Activated CD8-positive, alpha-beta T cell treated with anti-CD3 and anti-CD28 coated beads for 36 hours (primary cell): ENCODE measurements around the gene CABLES1. TPM values are rescaled to one million over a fixed set of nuclear protein-coding genes. Genes with fewer than 3 reads are reported as not detected.

Experiments
- ATAC-seq: fragments of 200-7000 bp; cut with Tn5 transposase; one replicate; pipeline ENCODE4 v1.10.0; 2021; ENCODE audit warnings: mild to moderate bottlenecking, moderate library complexity
- CTCF ChIA-PET: fragments of 350-600 bp; sonication (Branson Sonifier 250); formaldehyde crosslinking; loops from one replicate; lab custom pipeline; 2021; ENCODE audit warnings: antibody characterized with exemption; lab: Charles Lee
- POLR2A ChIA-PET: fragments of 350-600 bp; sonication (Branson Sonifier 250); formaldehyde crosslinking; loops from one replicate; lab custom pipeline; 2021; ENCODE audit warnings: antibody characterized with exemption; lab: Charles Lee
- DNase-seq: peaks from one replicate; pipeline ENCODE4 v3.0.0-alpha.2; 2020
- H3K27ac Mint-ChIP-seq: one replicate; pipeline ENCODE4 v1.8.0; 2021; ENCODE audit warnings: mild to moderate bottlenecking, mixed read lengths
- H3K27me3 Mint-ChIP-seq: one replicate; pipeline ENCODE4 v1.8.0; 2021; ENCODE audit warnings: mixed read lengths
- H3K36me3 Mint-ChIP-seq: one replicate; pipeline ENCODE4 v1.8.0; 2021; ENCODE audit warnings: low read depth, mixed read lengths
- H3K4me1 Mint-ChIP-seq: one replicate; pipeline ENCODE4 v1.8.0; 2021; ENCODE audit warnings: low read depth, mixed read lengths
- H3K4me3 Mint-ChIP-seq: one replicate; pipeline ENCODE4 v1.8.0; 2021; ENCODE audit warnings: mild to moderate bottlenecking, moderate library complexity, mixed read lengths
- H3K9me3 Mint-ChIP-seq: one replicate; pipeline ENCODE4 v1.8.0; 2021; ENCODE audit warnings: mixed read lengths
- intact Hi-C: fragments of 100-400 bp; cut with micrococcal nuclease; formaldehyde crosslinking; loops from one replicate; pipeline ENCODE4 v1.10.0; 2022
- total RNA-seq, 2 experiments: library from RNA; stranded (reverse); gene quantifications; one replicate each; pipeline ENCODE4 v1.2.3, GENCODE V29; 2021
- TF ChIP-seq, protein P1 (sequence below): fragments of 200-600 bp; IDR thresholded peaks from one replicate; pipeline ENCODE4 v1.8.0; 2022; ENCODE audit warnings: antibody characterized with exemption, mild to moderate bottlenecking

The CABLES1 gene
- total RNA-seq, 2 experiments from 2014 or later, result 1.8 to 2.0 TPM

DNA sequence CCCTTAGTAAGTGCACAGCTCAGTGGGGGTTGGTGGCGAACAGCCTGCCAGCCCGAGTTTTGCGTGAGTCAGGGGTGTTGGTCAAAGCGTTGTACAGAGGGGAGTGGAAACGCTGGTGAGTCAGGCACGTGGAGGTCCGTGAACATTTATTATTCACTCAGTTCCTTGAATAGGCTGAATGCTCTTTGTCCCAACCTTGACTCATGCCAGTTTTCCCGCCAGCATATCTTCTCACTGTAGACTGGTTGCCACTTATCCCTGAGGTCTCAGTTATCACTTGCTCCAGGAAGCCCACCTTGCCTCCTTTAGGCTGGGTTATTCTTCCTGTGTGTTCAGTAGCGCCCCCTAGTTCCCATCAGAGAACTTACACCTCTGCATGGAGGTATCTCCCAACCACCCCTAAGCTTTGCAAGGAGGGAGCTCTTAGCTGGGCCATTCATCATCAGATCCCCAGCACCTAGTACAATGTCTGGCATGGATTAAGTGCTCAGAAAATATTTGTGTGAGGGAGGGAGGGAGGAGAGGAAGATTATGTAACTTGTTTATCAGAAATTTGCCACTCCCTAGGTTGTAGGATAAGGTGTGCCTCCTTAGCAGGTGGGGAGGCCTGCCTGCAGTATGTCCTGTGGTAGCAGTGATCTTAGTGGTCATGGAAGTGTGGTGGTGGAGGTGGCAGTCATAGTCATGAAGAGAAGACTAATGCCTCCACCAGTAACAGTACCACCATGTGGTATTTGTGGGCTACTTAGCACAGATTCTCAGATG lies 72.1 kb downstream of the CABLES1 start:
- peaks cover 44% of the 10 kb centered on the region for H3K4me1 Mint-ChIP-seq
- ATAC-seq (peak; percentile 6), DNase-seq (peak; percentile 39)
- peaks cover 18% of the 10 kb centered on the region for H3K9me3 Mint-ChIP-seq
- peaks cover 18% of the 10 kb centered on the region for H3K36me3 Mint-ChIP-seq
- peak overlapping the region; percentile 44 for H3K27ac Mint-ChIP-seq
- TF ChIP-seq, protein P1, sequence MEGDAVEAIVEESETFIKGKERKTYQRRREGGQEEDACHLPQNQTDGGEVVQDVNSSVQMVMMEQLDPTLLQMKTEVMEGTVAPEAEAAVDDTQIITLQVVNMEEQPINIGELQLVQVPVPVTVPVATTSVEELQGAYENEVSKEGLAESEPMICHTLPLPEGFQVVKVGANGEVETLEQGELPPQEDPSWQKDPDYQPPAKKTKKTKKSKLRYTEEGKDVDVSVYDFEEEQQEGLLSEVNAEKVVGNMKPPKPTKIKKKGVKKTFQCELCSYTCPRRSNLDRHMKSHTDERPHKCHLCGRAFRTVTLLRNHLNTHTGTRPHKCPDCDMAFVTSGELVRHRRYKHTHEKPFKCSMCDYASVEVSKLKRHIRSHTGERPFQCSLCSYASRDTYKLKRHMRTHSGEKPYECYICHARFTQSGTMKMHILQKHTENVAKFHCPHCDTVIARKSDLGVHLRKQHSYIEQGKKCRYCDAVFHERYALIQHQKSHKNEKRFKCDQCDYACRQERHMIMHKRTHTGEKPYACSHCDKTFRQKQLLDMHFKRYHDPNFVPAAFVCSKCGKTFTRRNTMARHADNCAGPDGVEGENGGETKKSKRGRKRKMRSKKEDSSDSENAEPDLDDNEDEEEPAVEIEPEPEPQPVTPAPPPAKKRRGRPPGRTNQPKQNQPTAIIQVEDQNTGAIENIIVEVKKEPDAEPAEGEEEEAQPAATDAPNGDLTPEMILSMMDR, result no peak
- no peak overlapping the region for H3K4me3 Mint-ChIP-seq
- ChIA-PET CTCF (interaction anchor here (0.6 to 2.9 kb wide), 6 partner anchors 9 to 76 kb away, joined by 3 to 8 read pairs (median 3); no protein-coding TSS in a partner anchor), POLR2A (interaction anchor here (1.3 kb wide), 1 partner anchor 12 kb away, joined by 4 read pairs; no protein-coding TSS in a partner anchor)
- intact Hi-C loops, result no loop called here
- H3K27me3 Mint-ChIP-seq, result peaks cover 7% of the 10 kb centered on the region

DNA sequence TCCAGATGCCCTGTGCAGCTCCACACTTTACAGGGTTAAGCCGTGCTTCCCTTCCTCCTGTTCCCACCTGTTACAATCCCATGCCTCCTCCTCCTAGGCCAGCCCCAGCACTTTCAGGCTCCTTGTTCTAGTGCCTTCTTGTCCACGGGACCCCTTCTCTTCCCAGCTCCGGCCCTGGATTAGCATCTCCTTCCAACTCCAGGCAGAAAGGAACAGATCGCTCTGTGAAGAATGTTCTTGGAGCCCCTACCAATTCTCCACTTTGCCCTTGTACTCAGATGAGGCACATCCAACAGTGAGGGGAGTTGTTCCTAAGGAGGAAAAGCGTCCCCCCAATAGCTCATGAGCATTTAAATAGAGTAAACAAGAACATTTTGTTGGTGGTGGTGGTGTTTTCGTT lies 72.7 kb downstream of the CABLES1 start:
- Mint-ChIP-seq H3K36me3 (peaks cover 18% of the 10 kb centered on the region), H3K4me1 (peaks cover 44% of the 10 kb centered on the region), H3K27ac (peak overlapping the region; percentile 60), H3K9me3 (peaks cover 18% of the 10 kb centered on the region), H3K4me3 (no peak overlapping the region), H3K27me3 (peaks cover 4% of the 10 kb centered on the region)
- intact Hi-C loops, result no loop called here
- ATAC-seq (no peak), DNase-seq (no peak)
- TF ChIP-seq, protein P1, result no peak
- POLR2A ChIA-PET, result interaction anchor here (1.3 kb wide), 1 partner anchor 12 kb away, joined by 4 read pairs; no protein-coding TSS in a partner anchor
- CTCF ChIA-PET, result interaction anchor here (0.6 to 2.9 kb wide), 7 partner anchors 8 to 76 kb away, joined by 3 to 8 read pairs (median 3); no protein-coding TSS in a partner anchor

DNA sequence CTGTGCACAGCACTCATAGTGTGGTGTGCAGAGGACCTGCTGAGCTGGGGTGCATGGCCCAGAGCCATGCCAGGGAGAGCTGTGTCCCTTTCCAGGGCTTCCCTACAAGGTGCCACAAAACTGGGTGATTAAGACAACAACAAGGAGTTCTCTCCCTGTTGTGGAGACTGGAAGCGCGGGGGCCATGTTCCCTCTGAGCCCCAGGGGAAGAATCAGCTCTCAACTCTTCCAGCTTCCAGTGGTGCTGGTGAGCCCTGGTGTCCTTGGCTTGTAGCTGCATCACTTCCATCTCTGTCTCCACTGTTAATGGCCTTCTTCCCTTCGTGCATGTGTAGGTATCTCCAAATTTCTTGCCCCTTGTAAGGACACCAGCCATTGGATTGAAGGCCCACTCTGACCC lies 73.3 kb downstream of the CABLES1 start:
- H3K27me3 Mint-ChIP-seq, result peaks cover 3% of the 10 kb centered on the region
- H3K27ac Mint-ChIP-seq, result peak overlapping the region; percentile 72
- no peak overlapping the region for H3K4me3 Mint-ChIP-seq
- DNase-seq, result no peak
- intact Hi-C loops, result no loop called here
- TF ChIP-seq, protein P1, result no peak
- peaks cover 18% of the 10 kb centered on the region for H3K9me3 Mint-ChIP-seq
- CTCF ChIA-PET, result interaction anchor here (1.0 to 2.9 kb wide), 3 partner anchors 13 to 62 kb away, joined by 3 to 8 read pairs (median 3); no protein-coding TSS in a partner anchor
- ATAC-seq, result no peak
- H3K36me3 Mint-ChIP-seq, result peaks cover 18% of the 10 kb centered on the region
- POLR2A ChIA-PET, result interaction anchor here (1.1 to 1.3 kb wide), 2 partner anchors 13 to 33 kb away, joined by 3 to 4 read pairs; no protein-coding TSS in a partner anchor
- H3K4me1 Mint-ChIP-seq, result peaks cover 42% of the 10 kb centered on the region

DNA sequence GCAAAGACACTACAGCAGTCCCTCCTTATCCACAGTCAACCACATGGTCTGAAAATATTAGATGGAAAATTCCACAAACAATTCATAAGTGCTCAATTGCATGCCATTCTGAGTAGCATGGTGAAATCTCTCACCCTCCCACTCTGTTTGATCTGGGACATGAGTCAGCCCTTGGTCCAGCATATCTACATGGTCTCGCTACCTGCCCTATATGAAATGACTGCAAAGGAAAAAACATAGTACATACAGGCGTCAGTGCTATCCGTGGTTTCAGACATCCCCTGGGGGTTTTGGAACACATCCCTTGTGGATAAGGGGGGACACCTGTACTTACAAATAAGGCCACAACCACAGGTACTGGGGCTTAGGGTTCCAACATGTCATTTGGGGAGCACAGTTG lies 73.7 kb downstream of the CABLES1 start:
- CTCF ChIA-PET, result interaction anchor here (1.0 to 2.9 kb wide), 2 partner anchors 17 to 63 kb away, joined by 3 to 8 read pairs; no protein-coding TSS in a partner anchor
- ATAC-seq (peak; percentile 92), DNase-seq (peak; percentile 73)
- H3K36me3 Mint-ChIP-seq, result peaks cover 18% of the 10 kb centered on the region
- H3K27me3 Mint-ChIP-seq, result peaks cover 3% of the 10 kb centered on the region
- intact Hi-C loops, result no loop called here
- H3K4me3 Mint-ChIP-seq, result no peak overlapping the region
- TF ChIP-seq, protein P1, result no peak
- H3K4me1 Mint-ChIP-seq, result peaks cover 42% of the 10 kb centered on the region
- peaks cover 18% of the 10 kb centered on the region for H3K9me3 Mint-ChIP-seq
- POLR2A ChIA-PET, result interaction anchor here (1.1 kb wide), 1 partner anchor 33 kb away, joined by 3 read pairs; no protein-coding TSS in a partner anchor
- H3K27ac Mint-ChIP-seq, result peak overlapping the region; percentile 72
